Measurements from ENCODE around the gene C10orf90.

The C10orf90 gene

DNA sequence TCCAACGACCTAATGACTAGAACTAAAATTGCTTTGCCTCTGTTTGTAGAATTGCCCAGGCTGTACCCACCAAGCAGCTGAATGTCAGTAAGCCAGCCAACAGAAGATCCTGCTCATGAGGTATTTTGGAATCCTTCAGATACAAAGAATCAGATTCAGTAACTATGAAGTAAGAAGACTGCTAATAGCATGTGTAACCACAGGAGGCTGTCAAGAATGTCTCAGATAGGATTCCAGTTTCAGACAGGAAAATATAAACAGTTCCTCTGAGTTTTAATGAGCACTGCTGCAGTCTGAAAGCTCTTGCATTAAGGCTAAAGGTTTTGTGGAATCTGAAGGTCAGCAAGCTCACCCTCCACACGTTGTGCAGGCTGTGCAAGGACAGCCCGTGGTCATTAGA, 169.6 kb downstream of the C10orf90 start:
- no peak for DNase-seq

DNA sequence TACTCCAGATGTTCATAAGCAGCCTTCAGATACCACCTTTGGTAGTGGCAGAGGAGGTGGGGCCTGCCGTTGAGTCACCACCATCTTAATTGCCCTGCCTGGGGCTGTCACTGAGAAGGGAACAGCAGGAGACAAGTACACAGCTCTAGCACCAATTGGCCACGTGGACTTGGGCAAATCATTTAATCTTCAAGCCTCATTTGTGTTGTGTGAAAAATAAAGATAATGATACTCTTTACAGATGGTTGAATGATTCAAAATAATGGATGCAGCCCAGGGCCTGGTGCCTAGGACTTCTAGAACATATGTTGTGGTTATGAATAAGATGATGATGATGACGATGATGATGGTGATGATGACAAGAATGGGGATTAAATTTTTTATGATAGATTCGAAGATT, 170.3 kb downstream of the C10orf90 start:
- no peak for DNase-seq

DNA sequence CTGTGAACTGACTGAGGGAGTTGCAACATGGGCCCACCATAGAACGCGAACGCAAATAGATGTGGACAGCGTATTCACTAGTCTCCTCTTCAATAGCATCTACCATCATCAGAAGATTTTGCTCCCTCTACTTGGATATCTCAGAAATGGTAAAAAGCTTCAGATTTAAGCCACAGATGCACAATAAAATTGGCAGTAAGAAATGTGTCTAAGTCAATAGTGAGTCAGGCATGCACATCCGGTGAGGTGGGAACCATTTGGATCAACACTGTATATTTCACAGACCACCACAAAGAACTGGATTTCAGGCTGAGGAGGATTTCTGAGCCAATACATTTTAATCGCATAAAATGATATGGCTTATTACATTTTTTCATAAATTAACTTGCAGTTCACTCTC, 170.7 kb downstream of the C10orf90 start:
- DNase-seq = no peak

DNA sequence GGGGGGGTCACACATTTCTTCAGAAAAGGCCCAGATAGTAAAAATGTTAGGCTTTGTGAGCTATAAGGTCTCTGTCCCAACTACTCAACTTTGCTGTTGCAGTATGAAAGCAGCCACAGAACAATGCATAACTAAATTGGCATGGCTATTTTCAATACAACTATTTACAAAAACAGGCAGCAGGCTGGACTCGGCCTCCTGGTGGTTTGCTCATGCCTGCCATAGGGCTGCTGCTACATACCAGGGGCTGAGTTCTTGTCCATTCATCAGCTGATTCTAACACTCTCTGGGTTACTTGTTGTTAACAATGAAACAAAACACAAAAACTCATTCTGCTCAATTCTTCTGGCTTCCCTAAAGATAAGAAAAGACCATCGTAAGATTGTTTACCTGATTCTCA, 172.8 kb downstream of the C10orf90 start:
- no peak for DNase-seq

DNA sequence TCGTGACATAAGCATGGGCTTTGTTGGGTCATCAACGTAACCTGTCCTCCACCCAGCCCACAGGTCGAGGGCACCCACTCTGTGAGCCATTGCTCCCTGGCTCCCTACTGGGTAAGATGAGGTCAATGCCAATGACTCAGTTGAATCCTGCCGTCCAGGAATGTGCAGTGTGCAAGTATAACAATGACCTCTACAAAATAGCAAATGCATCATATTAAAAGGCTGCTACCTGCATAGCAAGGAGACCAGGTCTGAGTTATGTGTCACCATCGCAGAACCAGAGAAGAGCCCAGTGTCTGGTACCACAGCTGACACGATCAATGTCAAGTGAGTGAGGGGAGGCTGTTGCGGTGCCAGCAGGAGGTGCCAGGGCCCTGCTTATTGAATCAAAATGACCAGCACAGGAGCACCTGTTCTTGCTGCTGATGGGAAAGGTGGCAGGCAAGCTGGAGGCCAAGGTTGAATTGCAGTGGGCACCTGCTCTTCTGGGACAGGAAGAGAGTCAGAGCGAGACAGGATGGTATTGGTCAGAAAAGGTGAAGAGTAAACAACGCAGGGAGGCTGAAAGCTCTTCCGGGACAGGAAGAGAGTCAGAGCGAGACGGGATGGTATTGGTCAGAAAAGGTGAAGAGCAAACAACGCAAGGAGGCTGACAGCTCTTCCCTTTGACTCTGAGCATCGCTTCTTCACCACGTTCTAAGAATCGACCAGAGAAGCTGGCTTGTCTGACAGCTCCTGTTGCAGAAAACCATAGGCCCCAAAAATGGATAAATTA, 173.5 kb downstream of the C10orf90 start:
- DNase-seq = no peak

DNA sequence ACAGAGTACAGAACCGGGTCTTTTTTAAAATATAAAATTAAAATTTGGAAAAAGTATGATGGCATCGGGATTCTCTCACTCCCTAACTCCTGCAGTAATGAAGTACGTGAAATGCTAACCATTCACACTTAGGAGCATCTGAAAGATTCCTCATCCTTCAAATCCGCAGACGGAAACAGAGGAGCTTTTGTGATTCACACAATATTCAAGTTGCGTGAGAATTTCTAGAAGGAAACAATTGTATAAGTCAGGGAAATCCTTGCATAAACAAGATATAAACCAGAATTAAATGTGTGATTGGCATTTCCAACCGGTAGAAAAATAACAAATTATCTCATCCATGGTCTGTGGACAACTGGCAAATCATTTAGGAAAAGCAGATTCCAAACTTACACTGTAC, 179.0 kb downstream of the C10orf90 start:
- no peak for DNase-seq

DNA sequence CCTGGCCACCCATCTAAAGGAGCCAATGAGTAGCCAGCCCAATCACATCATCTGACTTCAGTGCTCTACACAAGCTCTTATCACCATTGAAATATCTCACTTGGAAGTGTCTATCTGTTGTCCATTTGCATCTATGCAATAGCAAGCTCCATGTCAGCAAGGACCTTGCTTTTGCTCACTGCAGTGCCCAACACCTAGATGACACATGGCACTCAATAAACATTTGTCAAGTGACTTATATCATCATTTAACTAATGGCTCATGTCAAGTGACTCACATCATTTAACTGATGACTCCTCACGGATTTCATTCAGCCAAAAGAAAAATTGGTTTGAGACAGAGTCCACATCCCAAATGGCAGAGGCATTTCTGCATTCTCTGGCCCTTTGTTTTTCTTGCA, 189.3 kb downstream of the C10orf90 start:
- DNase-seq = no peak

DNA sequence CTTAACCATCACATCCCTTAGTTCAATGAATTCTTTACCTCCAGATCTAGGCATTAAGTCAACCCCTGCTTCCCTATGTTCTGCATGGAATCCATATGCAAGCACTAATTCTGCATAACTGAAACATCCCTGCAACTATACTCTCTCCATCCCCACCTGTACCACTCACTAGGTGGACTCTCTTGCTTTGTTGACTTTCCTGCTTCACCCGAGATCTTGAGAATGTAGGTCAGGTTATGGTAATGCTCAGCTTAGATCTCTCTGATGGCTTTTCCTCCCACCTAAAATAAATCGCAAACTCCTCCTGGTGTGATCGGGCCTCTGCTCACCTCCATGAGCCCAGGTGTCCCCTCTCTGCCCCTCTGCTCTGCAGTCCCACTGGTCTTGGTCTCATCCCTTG, 189.8 kb downstream of the C10orf90 start:
- no peak for DNase-seq

DNA sequence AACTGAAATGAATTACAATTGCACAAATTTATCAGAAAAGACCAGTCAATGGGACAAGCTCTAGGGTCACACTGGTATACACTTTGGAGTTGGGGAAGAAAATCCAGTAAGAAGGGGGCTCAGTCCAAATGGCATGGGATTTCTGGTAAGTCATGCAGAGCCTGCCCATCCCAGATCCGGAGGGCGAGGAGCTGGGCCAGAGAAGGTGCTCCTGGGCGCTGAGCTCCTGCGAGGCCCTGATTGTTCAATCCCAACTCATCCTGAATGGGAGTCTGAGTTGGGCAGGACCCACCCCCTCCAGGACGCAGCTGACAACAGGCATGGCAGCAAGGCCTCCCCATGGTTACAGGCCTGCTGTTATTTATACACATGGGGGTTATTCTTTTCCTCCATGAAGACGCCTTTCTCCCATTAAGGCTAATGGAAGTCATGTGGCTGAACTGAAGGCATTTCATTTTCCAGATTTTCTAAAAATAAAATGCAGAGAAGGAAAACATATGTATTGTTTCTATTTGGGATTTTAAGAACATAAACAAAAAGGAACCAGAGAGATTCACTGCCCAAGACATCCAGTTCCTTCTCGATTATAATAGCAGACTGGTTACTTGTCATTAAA, 191.1 kb downstream of the C10orf90 start:
- DNase-seq = no peak

DNA sequence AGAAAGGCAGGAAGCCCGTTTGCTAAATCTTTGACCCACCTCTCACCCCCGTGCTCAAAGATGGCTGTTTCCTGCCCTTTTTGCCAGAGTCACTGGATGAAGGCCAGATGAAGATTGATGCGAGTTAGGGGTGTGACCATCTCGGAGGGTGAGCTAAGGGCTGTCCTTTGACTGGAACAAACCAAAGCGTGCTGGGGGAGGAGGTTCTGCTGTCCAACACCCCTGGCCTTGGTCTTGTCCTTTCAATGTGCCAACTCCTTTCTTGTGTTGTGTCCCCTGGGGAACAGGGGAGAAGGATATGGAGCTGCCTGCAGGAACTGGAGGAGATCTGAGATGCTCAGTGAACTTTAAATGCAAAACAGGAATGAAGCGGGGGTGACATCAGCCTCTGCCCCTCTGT, 191.9 kb downstream of the C10orf90 start:
- DNase-seq = no peak

DNA sequence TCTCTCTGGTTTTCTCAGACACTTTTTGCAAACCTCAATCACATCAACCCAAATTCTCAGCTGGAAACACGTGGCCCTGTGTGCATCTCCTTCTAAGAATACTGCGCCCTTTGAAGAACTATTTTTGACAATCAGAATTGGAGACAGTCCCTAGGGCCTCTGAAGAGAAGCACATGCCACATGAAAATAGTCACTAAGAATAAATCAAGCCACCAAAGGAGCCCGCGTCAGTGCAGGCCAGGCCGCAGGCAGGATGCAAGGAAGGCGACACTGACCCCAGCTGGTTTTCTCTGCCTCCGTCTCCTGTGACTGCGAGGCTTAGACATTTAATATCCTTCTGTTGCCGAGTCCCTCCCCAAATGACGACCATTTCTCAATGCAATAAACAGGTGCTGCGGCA, 194.2 kb downstream of the C10orf90 start:
- DNase-seq = no peak

DNA sequence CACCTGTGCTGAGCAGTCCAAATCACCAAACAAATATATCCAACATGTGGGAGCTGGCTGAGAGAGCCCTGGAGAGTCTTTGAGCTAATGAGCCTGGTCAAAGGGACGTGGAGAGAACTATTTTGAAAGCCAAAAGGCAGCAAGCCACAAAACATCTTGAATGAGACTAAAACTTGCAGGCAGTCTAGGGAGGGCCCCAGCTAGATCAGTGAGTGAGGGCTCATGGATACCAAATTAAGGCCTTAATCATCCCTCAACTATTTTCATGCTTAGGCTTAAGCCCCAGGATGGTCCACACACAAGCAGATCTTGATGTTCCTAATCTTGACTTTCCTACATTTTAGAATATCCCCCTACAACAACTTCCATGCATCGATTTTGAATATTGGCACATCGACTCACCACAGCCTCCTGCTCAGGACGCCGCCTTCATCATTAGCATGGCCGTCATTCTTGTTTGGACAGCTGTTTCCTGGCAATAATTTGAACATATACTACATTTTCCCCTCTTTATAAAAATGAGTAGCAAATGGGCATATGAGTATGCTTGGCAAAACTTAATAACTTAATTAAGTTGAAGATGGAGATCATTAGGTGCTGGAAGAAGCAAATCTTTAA, 195.3 kb downstream of the C10orf90 start:
- DNase-seq = no peak

DNA sequence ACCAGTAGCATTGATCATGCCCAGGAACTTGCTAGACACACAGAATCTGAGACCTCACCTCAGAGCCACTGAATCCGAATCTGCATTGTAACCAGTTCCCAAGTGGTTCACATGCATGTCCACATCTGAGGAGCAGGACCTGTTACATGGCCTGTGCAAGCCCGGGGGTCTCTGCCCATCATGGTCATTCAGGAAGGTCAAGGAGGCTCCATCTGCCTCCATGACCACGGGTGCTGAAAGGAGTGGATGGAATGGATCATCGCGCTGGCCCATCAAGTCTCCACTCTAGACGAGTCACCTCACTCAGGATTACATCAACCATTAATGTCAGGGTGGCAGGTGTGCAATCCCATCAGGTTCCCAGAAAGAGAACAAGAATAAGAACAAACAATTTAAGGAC, 196.5 kb downstream of the C10orf90 start:
- no peak for DNase-seq

DNA sequence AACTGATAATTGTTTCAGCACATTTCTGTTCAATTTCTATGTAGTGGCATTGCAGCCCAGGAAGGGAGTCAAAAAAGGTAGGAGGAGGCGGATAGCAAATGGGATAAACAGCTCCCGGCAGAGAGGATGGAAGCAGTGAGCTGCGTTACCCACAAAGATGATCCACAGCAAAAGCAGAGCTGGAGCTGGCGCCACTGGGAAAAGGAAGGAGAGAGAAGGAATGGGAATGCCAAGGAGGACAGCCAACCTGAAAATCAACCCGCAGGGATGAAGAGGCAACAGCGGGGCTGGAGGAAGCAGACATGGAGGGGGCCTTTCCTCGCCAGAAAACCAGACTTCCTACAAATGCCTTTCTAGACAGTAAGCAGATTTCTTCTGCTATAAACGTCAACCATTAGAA, 199.5 kb downstream of the C10orf90 start:
- no peak for DNase-seq

DNA sequence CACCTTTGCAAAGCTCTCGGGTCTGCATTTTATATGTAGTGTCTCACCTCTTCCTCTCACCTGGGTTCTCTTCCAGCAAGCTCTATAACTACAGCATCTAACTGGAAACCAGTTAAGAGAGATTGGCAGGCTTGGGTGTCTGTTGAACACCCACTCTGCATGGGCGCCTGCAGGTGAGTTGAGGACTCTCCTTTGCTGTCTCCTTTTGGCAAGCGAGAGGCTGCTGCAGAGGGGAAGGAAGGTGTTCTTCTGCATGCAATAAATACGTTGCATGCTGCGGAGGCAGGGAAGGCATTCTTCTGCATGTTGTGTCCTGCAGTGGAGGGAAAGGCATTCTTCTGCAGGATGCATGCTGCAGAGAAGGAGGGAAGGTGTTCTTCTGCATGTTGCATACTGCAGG, 200.8 kb downstream of the C10orf90 start:
- DNase-seq = no peak

DNA sequence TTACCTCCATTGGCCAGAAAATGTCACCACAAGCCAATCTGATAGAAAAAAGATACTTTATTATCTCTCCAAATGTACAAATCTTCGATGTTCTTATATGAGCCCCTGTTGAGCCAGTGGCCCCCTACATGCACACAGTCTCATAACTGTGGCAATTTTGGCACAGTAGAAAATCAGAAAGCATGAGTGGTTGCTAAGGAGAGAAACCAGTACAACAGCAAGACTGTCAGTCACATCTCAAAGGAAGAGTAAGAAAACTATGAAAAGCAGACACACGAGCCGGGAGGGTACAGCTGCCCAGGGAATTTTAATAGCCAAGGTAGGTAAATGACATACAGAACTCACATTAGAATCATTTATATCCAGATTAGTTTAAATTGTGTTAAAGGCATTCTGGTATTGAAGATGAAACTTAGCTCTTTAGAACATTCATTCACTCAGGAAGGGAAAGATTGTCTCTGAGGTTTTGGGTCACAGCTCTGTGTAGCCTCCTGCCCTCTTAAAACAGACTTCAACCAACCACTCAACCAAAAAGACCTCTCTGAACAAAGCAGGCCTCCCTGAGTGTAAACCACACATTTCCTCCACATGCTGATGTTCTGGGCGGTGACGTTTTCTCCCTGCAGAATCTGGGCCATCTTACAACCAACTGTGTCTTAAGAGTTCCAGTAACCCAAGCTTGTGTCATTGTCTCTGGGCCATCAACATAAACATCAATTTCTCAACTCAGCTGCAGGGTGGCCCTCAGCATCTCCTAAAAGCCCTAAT, 201.4 kb downstream of the C10orf90 start:
- DNase-seq = no peak

DNA sequence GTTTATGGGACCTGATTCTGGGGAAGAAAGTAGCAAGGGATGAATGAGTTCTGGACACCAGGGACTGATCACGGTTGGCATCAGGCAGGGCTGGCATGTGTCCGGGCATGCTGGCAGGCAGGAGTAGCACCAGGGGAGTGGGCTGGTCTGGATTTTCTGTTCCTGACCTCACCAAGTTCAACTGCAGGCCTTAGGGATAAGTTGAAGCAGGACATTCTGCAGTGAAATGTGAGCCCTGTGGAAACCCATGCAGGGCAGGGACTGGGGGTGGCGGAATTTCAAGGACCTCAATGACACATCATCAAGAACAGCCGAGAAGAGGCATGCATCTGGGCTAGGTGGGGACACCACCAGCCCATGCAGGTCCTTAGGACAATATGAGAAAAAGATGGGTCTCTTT, 202.0 kb downstream of the C10orf90 start:
- DNase-seq = no peak

DNA sequence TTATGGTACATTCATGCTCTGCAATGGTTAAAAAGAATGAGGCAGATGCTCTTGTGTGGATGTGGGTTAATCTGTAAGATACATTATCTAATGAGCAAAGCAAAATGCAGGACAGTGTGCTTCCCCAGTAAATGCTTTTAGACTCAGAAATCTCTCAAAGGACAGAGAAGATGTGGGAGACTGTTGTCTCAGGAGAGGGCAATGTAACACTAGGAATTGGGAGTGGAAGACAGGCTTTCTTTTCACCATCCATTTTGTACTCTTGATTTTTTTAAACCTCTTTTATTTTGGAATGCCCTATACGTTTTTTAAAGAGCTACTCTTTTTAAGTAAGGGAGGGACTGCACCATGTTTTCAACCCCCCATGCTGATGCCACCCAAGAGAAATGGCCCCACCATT, 204.7 kb downstream of the C10orf90 start:
- no peak for DNase-seq

DNA sequence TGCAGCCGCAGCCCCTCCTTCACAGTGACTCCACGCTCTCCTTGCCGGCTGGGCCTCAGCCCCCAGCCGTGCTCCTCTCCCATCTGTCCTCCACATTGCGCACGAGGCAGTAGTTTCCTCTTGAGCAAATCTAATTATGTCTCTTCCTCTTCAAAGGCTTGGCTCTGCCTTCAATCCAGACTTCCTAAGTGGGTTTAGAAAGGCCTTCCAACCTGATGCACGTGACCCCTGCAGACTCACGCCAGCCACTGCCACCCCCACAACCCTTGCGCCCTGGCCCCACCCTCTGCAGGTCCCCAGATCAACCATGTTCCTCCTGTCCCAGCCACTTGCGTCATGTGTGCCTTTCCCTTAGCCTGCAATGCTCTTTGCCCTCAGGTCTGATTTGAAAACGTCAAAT, 207.2 kb downstream of the C10orf90 start:
- DNase-seq = no peak

DNA sequence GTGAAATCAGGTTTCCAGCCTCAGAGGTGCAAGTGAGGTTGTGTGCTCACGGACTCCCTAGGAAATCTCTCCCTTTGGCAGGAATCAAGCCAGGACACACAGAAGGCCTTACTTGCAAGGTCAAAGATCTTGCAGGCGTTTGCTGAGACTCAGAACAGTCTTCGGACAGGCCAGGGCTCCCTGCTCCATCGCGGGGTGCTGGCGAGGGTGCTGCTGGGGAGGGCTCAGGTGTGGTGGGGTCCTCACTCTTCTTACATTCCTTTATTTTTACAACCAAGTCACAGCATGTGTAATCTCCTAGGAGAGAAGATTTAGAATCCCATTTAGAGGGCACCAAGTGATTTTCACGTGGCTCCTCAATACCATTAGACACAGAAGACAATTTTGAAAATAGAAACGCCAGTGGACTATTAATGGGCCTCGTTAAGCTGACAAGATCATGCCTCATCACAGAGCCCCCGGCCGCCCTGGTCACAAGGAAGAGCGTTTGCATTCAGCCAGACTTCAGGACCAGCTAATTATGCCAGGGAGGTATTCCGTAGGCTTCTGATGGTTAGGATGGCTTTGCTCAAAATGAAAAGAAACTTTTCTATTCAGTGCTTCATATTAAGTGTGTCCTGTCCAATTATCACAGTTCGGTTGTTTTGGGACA, 209.1 kb downstream of the C10orf90 start:
- DNase-seq = no peak

DNA sequence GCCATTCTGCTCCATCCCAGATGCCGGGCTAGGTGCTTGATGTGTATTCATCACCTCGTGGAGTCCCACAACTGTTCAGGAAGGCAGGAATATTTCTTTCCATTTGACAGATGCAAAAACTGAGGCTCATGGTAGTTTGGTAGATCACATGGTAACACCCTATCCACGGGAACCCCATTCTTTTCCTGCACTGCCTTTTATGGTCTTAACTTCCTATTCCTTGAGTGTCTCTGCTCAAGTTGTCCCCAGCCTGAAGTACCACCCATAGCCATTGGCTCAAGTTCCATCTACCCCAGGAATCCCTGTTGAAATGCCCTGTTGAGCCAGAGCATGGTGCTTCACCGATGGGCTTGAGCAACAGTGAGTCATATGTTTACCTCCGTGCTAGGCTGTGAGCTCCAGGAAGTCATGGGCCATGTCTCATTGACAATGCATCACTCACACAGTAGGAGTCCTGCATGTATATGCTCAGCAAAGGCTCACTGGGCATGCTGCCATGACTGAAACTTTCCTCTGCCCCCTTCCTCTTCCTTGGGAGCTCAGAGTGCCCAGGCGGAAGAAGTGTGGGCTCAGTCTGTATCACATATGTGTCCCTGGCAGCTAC, 210.5 kb downstream of the C10orf90 start:
- DNase-seq = no peak

DNA sequence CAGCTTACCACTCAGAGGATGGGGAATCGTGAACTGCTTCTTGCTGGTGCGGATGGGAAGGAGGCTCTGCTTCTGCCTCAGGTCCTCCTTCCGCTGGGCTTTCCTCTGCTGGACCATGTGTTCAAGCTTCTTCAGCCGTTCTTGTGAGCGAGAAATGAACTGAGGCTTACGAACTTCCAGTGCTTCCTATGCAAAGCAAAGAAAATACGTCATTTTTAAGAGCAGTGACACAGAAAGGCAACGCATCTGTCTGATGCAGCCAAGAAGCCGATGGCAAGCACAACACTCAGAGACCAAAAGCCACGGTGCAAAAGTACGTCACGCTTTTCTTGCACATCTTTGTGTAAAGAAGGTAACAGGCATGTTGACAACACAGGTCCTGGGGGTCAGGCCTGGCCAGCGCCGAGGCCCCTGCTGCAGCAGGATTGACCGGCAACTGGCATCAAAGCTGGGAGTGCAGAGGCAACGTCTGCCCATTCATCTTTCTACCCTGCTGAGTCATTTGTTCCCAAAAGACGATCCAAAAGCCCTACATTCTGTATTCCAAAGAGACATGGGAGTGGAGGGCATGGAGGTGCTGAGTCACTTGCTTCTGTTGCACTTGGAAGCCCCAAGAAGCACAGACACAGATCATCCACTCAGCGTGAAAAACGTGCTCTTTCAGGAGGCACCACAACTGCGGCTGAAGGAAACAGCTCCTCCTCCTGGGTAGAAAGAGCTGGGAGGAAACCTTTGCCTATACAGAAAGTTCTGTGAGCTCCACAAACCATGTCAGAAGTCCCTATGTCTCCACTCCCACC, 211.3 kb downstream of the C10orf90 start:
- no peak for DNase-seq

All from stimulated activated CD4-positive, alpha-beta T cell treated with anti-CD3 and anti-CD28 coated beads, Interleukin-12 subunit alpha, Interleukin-12 subunit beta, amount 100 ng/mL, for 4 hours (primary cell).